HG02981 (cell line): ENCODE results near the gene CDK19.

ENCODE experiments used
- ATAC-seq: cut with Tn5 transposase; IDR thresholded peaks from one replicate; pipeline ENCODE4 v1.9.1; 2021; ENCODE audit warnings: mild to moderate bottlenecking, moderate library complexity; ENCODE audit not compliant: unreplicated experiment

CDK19 gene

DNA sequence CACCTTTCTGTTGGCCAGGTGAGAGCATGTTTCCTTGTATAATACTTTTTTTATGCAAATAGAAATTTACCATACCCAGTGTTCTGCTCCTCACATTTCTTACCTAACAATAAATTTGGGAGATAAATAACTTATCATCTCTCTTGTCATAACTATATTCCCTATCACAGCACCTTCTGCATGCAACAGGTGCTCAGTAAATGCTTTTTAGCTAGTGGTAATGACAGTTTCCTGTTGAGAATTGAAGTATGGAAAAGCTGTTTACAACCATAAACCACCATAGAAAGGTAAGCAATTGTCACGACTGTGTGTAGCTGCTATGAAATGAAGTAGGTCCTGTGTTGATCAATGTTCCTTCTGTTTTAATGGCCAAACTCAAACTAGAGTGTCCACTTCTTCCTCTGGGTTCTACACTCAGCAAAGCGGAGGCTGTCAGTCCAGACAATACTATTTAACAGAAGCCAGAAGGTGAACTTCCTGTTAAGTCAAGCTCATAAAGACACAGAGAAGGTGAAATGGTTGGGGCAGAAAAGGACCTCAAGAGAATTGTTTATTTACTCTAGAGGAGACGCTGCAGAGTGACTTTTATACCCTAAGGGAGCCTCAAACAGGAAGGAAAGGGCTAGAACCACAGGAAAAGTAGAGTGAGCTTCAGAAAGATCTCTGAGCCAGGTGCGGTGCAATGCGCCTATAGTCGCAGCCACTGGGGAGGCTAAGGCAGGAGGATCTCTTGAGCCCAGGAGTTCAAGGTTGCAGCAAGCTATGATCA lies 254.8 kb downstream of the CDK19 start:
- peak; percentile 33 for ATAC-seq
